BJ (cell line): ENCODE measurements around the gene TAPBPL. TPM values are rescaled to one million over a fixed set of nuclear protein-coding genes. Genes with fewer than 3 reads are reported as not detected.

ENCODE experiments used
- CTCF ChIA-PET: fragments of 350-600 bp; formaldehyde crosslinking; extraction: SDS; loops from one replicate; lab custom pipeline; 2021; ENCODE audit warnings: antibody characterized with exemption, inconsistent platforms; lab: Yijun Ruan, JAX
- POLR2A ChIA-PET: fragments of 300-600 bp; sonication (Branson Sonifier 250); formaldehyde crosslinking; extraction: SDS; loops from one replicate; lab custom pipeline; 2021; ENCODE audit warnings: antibody characterized with exemption; lab: Charles Lee
- DNase-seq: peaks from one replicate; pipeline ENCODE4 v3.0.0-alpha.2; 2011; ENCODE audit warnings: low read depth
- H3K27me3 ChIP-seq: 2 replicates; pipeline ENCODE4 v1.6.0; 2011; ENCODE audit warnings: low read length; ENCODE audit not compliant: control insufficient read depth, insufficient read depth
- H3K36me3 ChIP-seq: 2 replicates; pipeline ENCODE4 v1.5.1; 2011; ENCODE audit warnings: low read length; ENCODE audit not compliant: control insufficient read depth, insufficient read depth
- H3K4me3 ChIP-seq: 2 replicates; pipeline ENCODE4 v1.5.1; 2011; ENCODE audit warnings: low read depth, mild to moderate bottlenecking, control low read depth, low read length
- CTCF ChIP-seq: IDR thresholded peaks from 2 replicates; pipeline ENCODE4 v1.5.1; 2011; ENCODE audit warnings: low read depth, mild to moderate bottlenecking, control low read depth, inconsistent platforms, low read length, moderate library complexity; ENCODE audit not compliant: insufficient read depth
- polyA plus RNA-seq: library from polyadenylated mRNA; depleted of rRNA; stranded (reverse); fragments of >200 nt; gene quantifications from 2 replicates; pipeline ENCODE4 v1.2.3, GENCODE V29; 2011

The TAPBPL gene
- polyA plus RNA-seq, 1 experiment, result 25.8 TPM

GRCh38 chr12:6444031-6444430, 7.8 kb upstream of the TAPBPL start:
- POLR2A ChIA-PET, result no interaction called here
- Histone ChIP-seq H3K4me3 (no peak overlapping the region), H3K27me3 (no peaks in the 10 kb centered on the region), H3K36me3 (peaks cover 7% of the 10 kb centered on the region; the same call in 1 of the 2 replicates)
- CTCF ChIA-PET, result interaction anchor here (0.7 to 1.2 kb wide), 2 partner anchors 9 to 120 kb away, joined by 3 to 5 read pairs; no protein-coding TSS in a partner anchor
- TF ChIP-seq CTCF, result no peak
- no peak for DNase-seq

- ChIA-PET POLR2A (no interaction called here), CTCF (interaction anchor here (1.1 to 1.2 kb wide), 2 partner anchors 10 to 20 kb away, joined by 3 to 5 read pairs; no protein-coding TSS in a partner anchor)
- H3K4me3 ChIP-seq, result no peak within 1 kb of the TSS
- peaks cover 7% of the 10 kb centered on the region; the same call in 1 of the 2 replicates for H3K36me3 ChIP-seq
- H3K27me3 ChIP-seq, result no peaks in the 10 kb centered on the region
- TF ChIP-seq CTCF, result no peak
- no peak for DNase-seq
These were observed 6.8 kb upstream of the TAPBPL start, which contains the start of gene CD27 for GRCh38 chr12:6444704-6445688. Gene CD27 (plus strand): TSS chr12:6444955. CDS start chr12:6445096, 141 bp downstream.

- peaks cover 6% of the 10 kb centered on the region for H3K36me3 ChIP-seq
- no peak for DNase-seq
- TF ChIP-seq CTCF, result no peak
- ChIA-PET POLR2A (interaction anchor here (0.5 kb wide), 1 partner anchor 84 kb away, joined by 7 read pairs; the partner anchor contains the start of gene GAPDH), CTCF (interaction anchor here (1.1 to 3.0 kb wide), 3 partner anchors 15 to 127 kb away, joined by 3 to 27 read pairs (median 3); no protein-coding TSS in a partner anchor)
- H3K27me3 ChIP-seq, result no peaks in the 10 kb centered on the region
- peak overlapping the region; percentile 44 for H3K4me3 ChIP-seq
These were observed 1.6 kb upstream of the TAPBPL start for GRCh38 chr12:6450091-6450868.

GRCh38 chr12:6450869-6451347, 934 bp upstream of the TAPBPL start:
- TF ChIP-seq CTCF, result no peak
- DNase-seq, result no peak
- Histone ChIP-seq H3K27me3 (no peaks in the 10 kb centered on the region), H3K4me3 (peak overlapping the region; percentile 44), H3K36me3 (peaks cover 6% of the 10 kb centered on the region)
- ChIA-PET POLR2A (interaction anchor here (0.5 kb wide), 1 partner anchor 83 kb away, joined by 7 read pairs; the partner anchor contains the start of gene GAPDH), CTCF (interaction anchor here (0.9 to 3.0 kb wide), 6 partner anchors 15 to 128 kb away, joined by 3 to 27 read pairs (median 4); no protein-coding TSS in a partner anchor)
